Stimulated activated naive B cell treated with anti-CD40 and anti-IgM and Interleukin-4, amounts not matched to agents 10 μg/mL and 1 μg/mL and 100 μg/mL, for 72 hours (primary cell): Measurements from ENCODE around the gene NMBR.
A peak's percentile ranks its signal among the peaks of the same experiment; 100 is the strongest.
"Not testable (repeated sequence)": the region's sequence is repeated elsewhere in the genome, so short reads cannot be mapped to it uniquely, and the experiment has no call there.

Experiments used
- ATAC-seq, 2 donors: fragments of 150-1000 bp; cut with Tn5 transposase; replicated peaks; 2 replicates each; pipeline ENCODE4 v1.10.0; 2021; ENCODE audit warnings: moderate library complexity in 1 of 2
- DNase-seq: peaks from one replicate; pipeline ENCODE4 v3.0.0; 2021
- H3K27ac Mint-ChIP-seq: one replicate; pipeline ENCODE4 v1.8.0; 2022; ENCODE audit warnings: mild to moderate bottlenecking, mixed read lengths
- H3K27me3 Mint-ChIP-seq, 2 donors: one replicate each; pipeline ENCODE4 v1.8.0; 2022; ENCODE audit warnings: mixed read lengths in 2 of 2
- H3K36me3 Mint-ChIP-seq, 2 donors: one replicate each; pipeline ENCODE4 v1.8.0; 2022; ENCODE audit warnings: mixed read lengths in 2 of 2, mild to moderate bottlenecking in 1 of 2
- H3K4me1 Mint-ChIP-seq, 2 donors: one replicate each; pipeline ENCODE4 v1.8.0; 2022; ENCODE audit warnings: mixed read lengths in 2 of 2, mild to moderate bottlenecking in 1 of 2
- H3K4me3 Mint-ChIP-seq, 2 donors: one replicate each; pipeline ENCODE4 v1.8.0; 2022; ENCODE audit warnings: mild to moderate bottlenecking in 2 of 2, mixed read lengths in 2 of 2, moderate library complexity in 1 of 2
- H3K9me3 Mint-ChIP-seq, 2 donors: one replicate each; pipeline ENCODE4 v1.8.0; 2022; ENCODE audit warnings: mixed read lengths in 2 of 2, mild to moderate bottlenecking in 1 of 2

NMBR gene

DNA sequence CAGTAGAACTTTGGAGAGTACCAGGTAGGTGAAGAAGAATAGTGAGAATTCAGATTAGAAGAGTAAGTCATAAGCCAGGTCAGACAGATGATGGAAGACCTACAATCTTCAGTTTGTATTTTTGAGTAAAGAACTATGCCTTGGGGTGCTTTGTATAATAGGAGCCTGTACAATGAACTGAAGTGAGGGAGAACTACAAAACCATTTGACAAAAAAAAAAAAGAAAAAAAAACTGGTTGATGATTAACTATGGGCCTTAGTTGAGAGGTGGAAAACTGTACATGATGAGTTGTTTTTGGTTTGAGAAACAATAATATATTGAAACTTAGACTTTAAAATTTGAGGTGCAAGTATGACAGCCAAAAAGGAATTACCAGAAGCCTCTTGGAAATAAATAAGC, 25.8 kb upstream of the NMBR start:
- Mint-ChIP-seq H3K4me1 (peaks cover 0 to 1% of the 10 kb centered on the region in 2 donors), H3K27ac (peak overlapping the region; percentile 42), H3K9me3 (peaks cover 3% of the 10 kb centered on the region in 2 donors), H3K27me3 (no peaks in the 10 kb centered on the region), H3K4me3 (no peak overlapping the region), H3K36me3 (peaks cover 34 to 54% of the 10 kb centered on the region in 2 donors)
- no peak for ATAC-seq
- DNase-seq: no peak

DNA sequence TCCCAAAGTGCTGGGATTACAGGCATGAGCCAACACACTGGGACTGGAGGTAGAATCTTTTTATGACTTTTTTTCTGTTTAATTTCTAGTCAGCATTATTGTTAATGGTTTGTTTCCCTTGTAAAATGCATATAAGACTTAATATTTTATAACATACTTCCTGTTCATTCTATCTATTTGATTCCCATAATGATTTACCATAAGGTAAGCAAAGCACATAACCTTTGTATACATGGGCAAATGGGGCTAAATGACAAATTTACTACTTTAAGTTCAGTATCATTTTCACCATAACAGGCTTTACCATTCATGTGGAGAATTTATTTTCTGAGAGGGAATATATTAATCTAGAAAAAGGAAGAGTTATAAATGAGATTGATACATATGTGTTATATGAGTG, 24.4 kb upstream of the NMBR start:
- ATAC-seq (no peak), DNase-seq (no peak)
- H3K36me3 Mint-ChIP-seq: peaks cover 27 to 42% of the 10 kb centered on the region in 2 donors
- H3K9me3 Mint-ChIP-seq: no peaks in the 10 kb centered on the region
- H3K4me1 Mint-ChIP-seq: peaks cover 0 to 1% of the 10 kb centered on the region in 2 donors
- no peak overlapping the region for H3K27ac Mint-ChIP-seq
- H3K4me3 Mint-ChIP-seq: no peak overlapping the region
- no peaks in the 10 kb centered on the region for H3K27me3 Mint-ChIP-seq

DNA sequence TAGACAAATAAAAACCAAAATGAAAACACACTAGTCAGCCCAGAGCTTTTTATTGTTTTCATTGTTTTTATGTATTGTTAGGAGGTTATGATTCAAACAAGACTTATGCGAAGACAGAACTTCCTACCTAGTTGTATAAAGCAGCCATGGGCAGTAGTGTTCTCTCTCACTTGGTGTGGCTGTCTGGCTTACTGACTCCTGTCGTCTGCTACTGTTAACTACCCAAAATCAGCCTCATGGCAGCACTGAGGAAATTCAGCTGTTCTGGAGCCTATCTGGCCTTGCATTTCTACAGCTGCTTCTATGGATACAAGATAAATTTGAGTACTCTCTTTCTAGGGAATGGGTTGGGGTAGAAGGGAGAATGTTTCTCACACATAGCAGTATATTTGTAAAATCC, 20.6 kb upstream of the NMBR start:
- peaks cover 6% of the 10 kb centered on the region in 2 donors for H3K36me3 Mint-ChIP-seq
- no peak overlapping the region for H3K27ac Mint-ChIP-seq
- no peak for ATAC-seq

DNA sequence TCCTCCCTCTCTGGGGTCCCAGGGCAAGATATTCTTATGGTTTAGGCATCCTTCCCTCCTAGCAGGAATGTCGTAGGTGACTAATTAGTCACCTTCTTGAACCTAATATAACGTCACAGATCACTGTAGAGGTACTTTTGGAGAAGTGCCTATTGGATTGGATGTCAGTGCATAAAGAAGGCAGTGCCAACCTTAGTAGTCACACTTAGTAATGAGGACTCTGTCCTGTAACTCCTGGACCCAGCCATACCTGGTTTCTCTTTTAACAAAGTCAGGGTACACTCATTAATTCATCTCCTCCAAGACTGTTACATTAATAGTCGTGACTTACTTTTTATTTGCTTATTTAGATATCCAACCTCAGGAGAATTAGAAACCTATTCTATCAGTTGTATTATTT, 20.1 kb upstream of the NMBR start:
- no peak overlapping the region for H3K27ac Mint-ChIP-seq
- peaks cover 7 to 18% of the 10 kb centered on the region in 2 donors for H3K4me1 Mint-ChIP-seq
- H3K36me3 Mint-ChIP-seq: peaks cover 2 to 4% of the 10 kb centered on the region in 2 donors
- no peak for DNase-seq
- H3K4me3 Mint-ChIP-seq: no peak overlapping the region
- ATAC-seq: no peak
- no peaks in the 10 kb centered on the region for H3K9me3 Mint-ChIP-seq
- no peaks in the 10 kb centered on the region for H3K27me3 Mint-ChIP-seq

More for the DNA sequence above, 20.6 kb upstream of the NMBR start:
- H3K27me3 Mint-ChIP-seq: no peaks in the 10 kb centered on the region
- H3K4me3 Mint-ChIP-seq: no peak overlapping the region
- no peak for DNase-seq
- H3K4me1 Mint-ChIP-seq: peaks cover 6 to 14% of the 10 kb centered on the region in 2 donors
- H3K9me3 Mint-ChIP-seq: no peaks in the 10 kb centered on the region

DNA sequence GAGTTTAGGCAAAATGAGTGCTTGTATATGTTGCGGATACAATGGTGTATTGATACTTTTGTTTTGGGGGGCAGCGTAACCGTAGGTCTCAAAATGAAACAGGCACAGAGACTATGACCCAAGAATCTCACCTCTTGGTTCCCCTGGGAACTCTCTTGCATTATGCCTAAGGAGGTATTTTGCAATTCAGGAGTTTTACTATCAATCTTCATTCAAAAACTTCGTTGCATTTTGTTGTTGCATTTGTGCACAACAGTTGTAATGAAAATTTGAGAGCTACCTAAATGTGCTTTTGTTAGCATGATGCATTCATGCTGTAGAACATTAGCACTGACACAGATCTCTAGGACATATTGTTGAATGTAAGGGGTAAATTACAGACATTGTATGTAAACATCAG, 18.3 kb upstream of the NMBR start:
- peaks cover 6 to 8% of the 10 kb centered on the region in 2 donors for H3K36me3 Mint-ChIP-seq
- ATAC-seq (no peak), DNase-seq (no peak)
- no peaks in the 10 kb centered on the region for H3K27me3 Mint-ChIP-seq
- H3K4me3 Mint-ChIP-seq: no peak overlapping the region
- H3K27ac Mint-ChIP-seq: no peak overlapping the region
- peaks cover 11 to 24% of the 10 kb centered on the region in 2 donors for H3K4me1 Mint-ChIP-seq
- H3K9me3 Mint-ChIP-seq: no peaks in the 10 kb centered on the region

DNA sequence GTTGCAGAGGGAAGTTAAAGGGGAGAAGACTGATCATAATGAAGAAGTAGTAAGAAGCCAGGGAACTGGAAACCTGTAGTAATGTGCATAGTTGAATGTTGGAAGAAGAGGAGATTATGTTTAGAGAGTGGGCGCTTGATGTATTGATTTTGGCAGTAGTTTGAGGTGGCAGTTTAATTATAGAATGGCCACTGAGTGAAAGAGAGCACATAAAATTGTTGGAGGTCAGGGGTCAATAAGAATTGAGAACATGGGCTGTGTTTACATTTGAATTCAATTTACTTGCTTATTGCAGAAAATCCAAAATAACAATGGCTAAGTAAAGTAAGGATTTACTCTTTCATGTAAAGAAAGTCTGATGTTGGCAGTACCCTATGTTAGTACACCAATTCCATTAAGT, 15.9 kb upstream of the NMBR start:
- peaks cover 15 to 31% of the 10 kb centered on the region in 2 donors for H3K4me1 Mint-ChIP-seq
- DNase-seq (no peak), ATAC-seq (no peak)

DNA sequence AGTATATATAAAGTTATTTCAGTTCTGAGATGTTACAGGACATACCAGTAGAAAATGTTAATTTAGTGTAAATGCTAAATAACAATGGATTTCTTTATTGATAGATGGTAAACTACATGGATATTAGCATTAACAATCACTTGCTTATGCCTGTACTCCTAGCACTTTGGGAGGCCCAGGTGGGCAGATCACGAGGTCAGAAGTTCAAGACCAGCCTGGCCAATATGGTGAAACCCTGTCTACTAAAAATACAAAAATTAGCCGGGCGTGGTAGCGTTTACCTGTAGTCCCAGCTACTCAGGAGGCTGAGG, 9.8 kb upstream of the NMBR start:
- not testable (repeated sequence) for H3K9me3 Mint-ChIP-seq, DNase-seq, H3K27me3 Mint-ChIP-seq, H3K27ac Mint-ChIP-seq, H3K4me3 Mint-ChIP-seq, ATAC-seq
- Mint-ChIP-seq H3K36me3 (peaks cover 18 to 23% of the 10 kb centered on the region in 2 donors), H3K4me1 (peaks cover 22 to 32% of the 10 kb centered on the region in 2 donors)

More for the DNA sequence above, 15.9 kb upstream of the NMBR start:
- no peak overlapping the region for H3K4me3 Mint-ChIP-seq
- no peaks in the 10 kb centered on the region for H3K27me3 Mint-ChIP-seq
- H3K36me3 Mint-ChIP-seq: peaks cover 13 to 16% of the 10 kb centered on the region in 2 donors
- H3K27ac Mint-ChIP-seq: no peak overlapping the region
- H3K9me3 Mint-ChIP-seq: no peaks in the 10 kb centered on the region

DNA sequence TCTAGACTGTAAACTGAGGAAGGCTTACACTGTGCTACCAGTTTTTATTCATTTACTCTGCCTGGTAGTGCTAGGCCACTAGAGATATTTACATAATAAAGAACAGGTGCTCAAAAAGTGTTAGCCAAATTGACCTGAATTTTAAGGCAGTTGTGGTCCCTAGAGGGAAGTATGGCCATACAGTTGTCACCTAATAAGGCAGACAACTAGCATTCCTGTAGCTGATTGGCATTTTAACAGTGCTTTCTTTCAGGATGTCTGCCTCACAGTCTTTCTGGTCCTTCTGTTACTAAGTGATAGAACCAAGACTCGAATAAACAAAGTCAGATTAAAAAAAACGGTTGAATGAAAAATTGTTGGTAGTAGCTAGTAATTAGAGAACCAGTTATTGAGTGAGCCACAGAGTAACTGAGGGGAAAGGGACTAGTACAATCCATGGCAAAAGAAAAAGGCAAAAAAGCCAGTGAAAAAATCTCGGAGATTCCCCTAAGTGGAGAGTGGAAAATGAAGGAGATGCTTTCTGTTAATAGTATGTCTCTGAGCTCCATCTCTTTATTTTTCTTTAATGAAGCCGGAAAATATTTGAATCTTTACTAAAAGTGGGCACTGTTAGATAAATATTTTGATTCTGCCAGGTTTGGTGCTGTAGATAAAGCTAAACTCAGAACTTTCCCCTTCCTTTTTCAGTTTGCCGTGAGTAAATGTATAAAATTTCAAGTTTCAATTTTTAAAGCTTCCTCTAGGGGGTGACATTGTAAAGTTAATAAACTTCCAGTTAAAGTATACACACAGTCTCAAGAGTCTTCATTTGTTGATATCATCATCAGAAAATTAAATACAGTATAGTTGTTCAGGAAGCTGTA, 9.2 kb upstream of the NMBR start:
- H3K4me3 Mint-ChIP-seq: no peak overlapping the region
- ATAC-seq: no peak
- H3K9me3 Mint-ChIP-seq: no peaks in the 10 kb centered on the region
- no peak for DNase-seq
- H3K27me3 Mint-ChIP-seq: no peaks in the 10 kb centered on the region
- peaks cover 18 to 25% of the 10 kb centered on the region in 2 donors for H3K36me3 Mint-ChIP-seq
- peaks cover 22 to 34% of the 10 kb centered on the region in 2 donors for H3K4me1 Mint-ChIP-seq
- peak overlapping the region; percentile 7 for H3K27ac Mint-ChIP-seq

DNA sequence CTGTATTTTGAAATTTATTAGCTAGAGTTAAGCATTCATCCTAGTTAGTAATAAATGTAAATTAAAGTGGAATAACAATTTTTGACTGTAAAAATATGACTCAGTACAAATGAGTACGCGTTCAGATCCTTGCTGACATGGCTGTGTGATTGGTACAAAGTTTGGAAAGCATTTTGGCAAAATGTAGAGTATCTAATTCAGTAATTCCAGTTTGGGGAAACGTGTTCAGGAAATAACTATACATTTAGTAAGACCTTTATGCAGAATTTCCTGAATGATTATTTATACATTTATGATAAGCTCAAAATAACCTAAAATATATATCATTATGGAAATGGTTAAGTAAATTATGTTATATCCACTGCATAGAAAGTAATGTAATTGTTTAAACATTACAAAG, 8.2 kb upstream of the NMBR start:
- H3K36me3 Mint-ChIP-seq: peaks cover 22 to 31% of the 10 kb centered on the region in 2 donors
- no peak for ATAC-seq

DNA sequence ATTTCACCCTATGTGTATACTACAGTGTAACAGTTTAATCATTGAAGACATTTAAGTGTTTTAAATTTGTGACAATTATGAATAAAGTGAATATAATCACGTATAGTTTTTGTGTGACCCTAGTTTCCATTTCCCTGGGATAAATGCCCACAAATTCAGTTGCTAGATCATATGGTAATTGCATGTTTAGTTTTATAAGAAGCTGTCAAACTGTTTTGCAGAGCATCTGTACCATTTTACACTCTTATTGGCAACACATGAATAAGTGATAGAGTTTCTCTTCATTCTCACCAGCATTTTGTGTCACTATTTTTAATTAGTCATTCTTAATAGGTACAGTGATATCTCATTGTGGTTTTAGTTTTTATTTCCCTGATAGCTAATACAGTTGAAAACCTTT, 7.4 kb upstream of the NMBR start:
- ATAC-seq: no peak
- Mint-ChIP-seq H3K36me3 (peaks cover 20 to 32% of the 10 kb centered on the region in 2 donors), H3K4me1 (peaks cover 27 to 39% of the 10 kb centered on the region in 2 donors), H3K27me3 (no peaks in the 10 kb centered on the region), H3K9me3 (no peaks in the 10 kb centered on the region), H3K4me3 (no peak overlapping the region), H3K27ac (no peak overlapping the region)
- no peak for DNase-seq

More for the DNA sequence above, 8.2 kb upstream of the NMBR start:
- DNase-seq: no peak
- H3K9me3 Mint-ChIP-seq: no peaks in the 10 kb centered on the region
- H3K27me3 Mint-ChIP-seq: no peaks in the 10 kb centered on the region
- H3K4me1 Mint-ChIP-seq: peaks cover 27 to 37% of the 10 kb centered on the region in 2 donors
- no peak overlapping the region for H3K4me3 Mint-ChIP-seq
- no peak overlapping the region for H3K27ac Mint-ChIP-seq

DNA sequence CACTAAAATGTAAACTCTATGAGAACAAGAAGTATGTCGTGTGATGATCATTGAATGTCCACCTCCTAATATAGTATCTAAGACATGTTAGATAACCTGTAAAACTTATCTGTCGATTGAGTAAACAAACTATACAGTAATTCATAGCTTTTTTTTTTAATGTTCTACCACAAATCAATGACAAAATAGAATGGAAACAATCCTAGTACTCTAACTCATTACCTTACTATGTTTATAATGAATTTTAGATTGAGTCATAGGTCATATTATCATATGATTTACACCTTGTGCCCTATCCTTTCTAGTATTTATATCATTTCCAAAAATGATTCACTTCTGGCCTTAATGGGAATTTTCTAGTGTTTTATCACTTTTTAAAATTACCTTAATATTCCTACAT, 6.3 kb upstream of the NMBR start:
- H3K36me3 Mint-ChIP-seq: peaks cover 20 to 28% of the 10 kb centered on the region in 2 donors
- no peak for DNase-seq
- no peak overlapping the region for H3K4me3 Mint-ChIP-seq
- peaks cover 33 to 50% of the 10 kb centered on the region in 2 donors for H3K4me1 Mint-ChIP-seq
- H3K27ac Mint-ChIP-seq: no peak overlapping the region
- H3K27me3 Mint-ChIP-seq: no peaks in the 10 kb centered on the region
- H3K9me3 Mint-ChIP-seq: no peaks in the 10 kb centered on the region
- no peak for ATAC-seq

DNA sequence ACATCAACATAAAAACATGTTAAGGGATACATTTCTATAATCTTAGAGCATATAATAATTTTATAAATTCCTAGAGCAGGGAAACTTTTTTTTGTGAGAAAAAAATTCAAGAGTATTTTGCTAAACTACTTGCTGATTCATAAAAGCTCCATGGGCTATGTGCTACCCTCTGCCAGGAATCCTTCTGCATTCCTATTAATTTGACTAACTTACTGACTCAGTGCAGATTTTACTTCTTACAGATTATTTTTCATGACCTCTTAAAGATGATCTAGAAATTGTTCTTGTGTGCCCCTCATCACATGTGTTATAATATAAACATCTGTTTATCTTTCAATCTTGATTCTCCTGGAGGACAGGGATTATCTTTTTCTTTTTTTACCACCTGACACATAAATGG, 5.8 kb upstream of the NMBR start:
- no peak overlapping the region for H3K27ac Mint-ChIP-seq
- H3K4me3 Mint-ChIP-seq: no peak overlapping the region
- peaks cover 20 to 28% of the 10 kb centered on the region in 2 donors for H3K36me3 Mint-ChIP-seq
- H3K27me3 Mint-ChIP-seq: no peaks in the 10 kb centered on the region
- peaks cover 34 to 53% of the 10 kb centered on the region in 2 donors for H3K4me1 Mint-ChIP-seq
- ATAC-seq (no peak), DNase-seq (no peak)
- no peaks in the 10 kb centered on the region for H3K9me3 Mint-ChIP-seq

DNA sequence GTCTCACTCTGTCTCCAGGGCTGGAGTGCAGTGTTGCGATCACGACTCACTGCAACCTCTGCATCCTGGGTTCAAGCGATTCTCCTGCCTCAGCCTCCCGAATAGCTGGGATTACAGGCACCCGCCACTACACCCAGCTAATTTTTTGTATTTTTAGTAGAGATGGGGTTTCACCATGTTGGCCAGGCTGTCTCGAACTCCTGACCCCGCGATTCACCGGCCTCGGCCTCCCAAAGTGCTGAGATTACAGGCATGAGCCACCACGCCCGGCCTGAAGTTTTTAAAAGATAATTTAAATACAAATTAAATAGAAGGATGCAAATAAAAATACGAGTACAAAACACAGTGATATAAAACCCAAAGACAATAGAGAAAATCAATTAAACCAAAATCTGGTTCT, 5.4 kb downstream of the NMBR start:
- H3K27ac Mint-ChIP-seq, ATAC-seq, H3K4me1 Mint-ChIP-seq, DNase-seq, H3K36me3 Mint-ChIP-seq, H3K9me3 Mint-ChIP-seq, H3K4me3 Mint-ChIP-seq, H3K27me3 Mint-ChIP-seq: not testable (repeated sequence)

DNA sequence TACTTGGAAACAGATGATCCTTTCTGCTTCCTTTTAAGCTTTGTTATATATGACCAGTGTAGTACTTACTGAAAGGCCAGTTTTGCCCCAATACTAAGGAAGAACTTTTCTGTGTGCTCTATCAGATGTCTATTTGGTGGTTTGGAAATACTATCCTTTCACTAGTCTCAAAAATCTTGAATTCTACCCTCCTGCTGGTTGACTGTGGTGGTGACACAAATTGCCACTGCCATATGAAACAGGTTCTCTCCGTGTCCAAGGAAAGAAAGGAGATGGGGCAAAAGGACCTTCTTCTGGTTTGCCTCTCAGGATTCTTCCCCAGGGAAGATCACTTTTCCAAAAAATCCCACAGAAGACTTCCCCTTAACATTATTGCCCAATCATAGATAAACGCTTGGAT, 8.0 kb downstream of the NMBR start:
- DNase-seq (no peak), ATAC-seq (no peak)
- Mint-ChIP-seq H3K9me3 (no peaks in the 10 kb centered on the region), H3K4me1 (no peaks in the 10 kb centered on the region), H3K36me3 (no peaks in the 10 kb centered on the region), H3K27ac (no peak overlapping the region), H3K27me3 (peaks cover 5 to 9% of the 10 kb centered on the region in 2 donors), H3K4me3 (no peak overlapping the region)

DNA sequence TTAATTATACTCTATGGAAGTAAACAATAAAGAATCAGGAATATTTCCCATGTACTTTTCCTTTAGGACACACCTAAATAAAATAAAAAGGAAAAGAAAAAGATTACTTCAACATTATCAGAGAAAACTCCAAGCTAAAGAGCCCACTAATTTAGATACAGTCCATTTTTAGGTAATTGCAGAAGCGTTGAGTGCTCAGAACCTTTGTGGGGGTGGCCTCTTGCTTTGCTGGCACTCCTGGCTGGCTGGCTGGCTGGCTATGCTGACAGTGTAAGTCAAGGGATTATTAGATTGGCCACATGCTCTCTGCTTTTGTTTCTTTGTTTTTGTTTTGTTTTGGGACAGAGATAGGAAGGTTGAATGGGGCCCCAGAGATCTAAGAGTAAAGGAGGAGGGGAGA, 14.3 kb downstream of the NMBR start, which contains the start of gene GJE1:
TSS of gene GJE1 (plus strand) at position 301 of the 400 bp plus-strand sequence. CDS start 234 bp downstream, outside the sequence.
- ATAC-seq: no peak
- H3K4me1 Mint-ChIP-seq: no peaks in the 10 kb centered on the region
- H3K27me3 Mint-ChIP-seq: peaks cover 9 to 24% of the 10 kb centered on the region in 2 donors
- no peak within 1 kb of the TSS for H3K27ac Mint-ChIP-seq
- H3K36me3 Mint-ChIP-seq: no peaks in the 10 kb centered on the region
- no peak for DNase-seq
- H3K9me3 Mint-ChIP-seq: no peaks in the 10 kb centered on the region
- no peak within 1 kb of the TSS for H3K4me3 Mint-ChIP-seq
